Esophagus (tissue), 2 donors: ENCODE results near the gene APLP2. TPM values are rescaled to one million over a fixed set of nuclear protein-coding genes. Genes with fewer than 3 reads are reported as not detected.

ENCODE experiments used
- H3K27ac ChIP-seq, 2 donors: one replicate each; pipeline ENCODE4 v1.5.1; 2013; ENCODE audit warnings: low read depth in 2 of 2, mild to moderate bottlenecking in 2 of 2, inconsistent platforms in 1 of 2, low read length in 1 of 2, moderate library complexity in 1 of 2
- H3K27me3 ChIP-seq, 2 donors: one replicate each; pipeline ENCODE4 v1.6.1; 2013; ENCODE audit warnings: low read length in 2 of 2, control low read depth in 1 of 2, mild to moderate bottlenecking in 1 of 2; ENCODE audit not compliant: insufficient read depth in 2 of 2, control insufficient read depth in 1 of 2
- H3K36me3 ChIP-seq, 2 donors: one replicate each; pipeline ENCODE4 v1.6.1; 2013; ENCODE audit warnings: low read length in 1 of 2; ENCODE audit not compliant: control insufficient read depth in 2 of 2, insufficient read depth in 2 of 2
- H3K4me1 ChIP-seq, 2 donors: one replicate each; pipeline ENCODE4 v1.6.1; 2013; ENCODE audit warnings: low read length in 1 of 2; ENCODE audit not compliant: control insufficient read depth in 2 of 2, insufficient read depth in 2 of 2
- H3K4me3 ChIP-seq, 2 donors: one replicate each; pipeline ENCODE4 v1.5.1; 2013; ENCODE audit warnings: low read length in 2 of 2, mild to moderate bottlenecking in 2 of 2, low read depth in 1 of 2, moderate library complexity in 1 of 2
- H3K9me3 ChIP-seq, 2 donors: one replicate each; pipeline ENCODE4 v1.6.1; 2013; ENCODE audit warnings: mild to moderate bottlenecking in 2 of 2, low read depth in 1 of 2, low read length in 1 of 2, moderate library complexity in 1 of 2; ENCODE audit not compliant: control insufficient read depth in 2 of 2, insufficient read depth in 1 of 2
- WGBS, 2 donors: extraction: QIAGEN DNeasy Blood & Tissue Kit; methylation state at CpG; one replicate each; pipeline ENCODE4 v1.1.7; 2013; 5-methylcytosine and 5-hydroxymethylcytosine counted together
- polyA plus RNA-seq, 2 donors: library from polyadenylated mRNA; stranded (reverse); fragments of 200-250 nt; gene quantifications; one replicate each; pipeline ENCODE4 v1.2.3, GENCODE V29; 2013
- donor health status: healthy with polysubstance abuse.
- donor health status: Bipolar disorder and iron deficiency.

The APLP2 gene
- polyA plus RNA-seq, 2 donors: 48.9 to 80.5 TPM

DNA sequence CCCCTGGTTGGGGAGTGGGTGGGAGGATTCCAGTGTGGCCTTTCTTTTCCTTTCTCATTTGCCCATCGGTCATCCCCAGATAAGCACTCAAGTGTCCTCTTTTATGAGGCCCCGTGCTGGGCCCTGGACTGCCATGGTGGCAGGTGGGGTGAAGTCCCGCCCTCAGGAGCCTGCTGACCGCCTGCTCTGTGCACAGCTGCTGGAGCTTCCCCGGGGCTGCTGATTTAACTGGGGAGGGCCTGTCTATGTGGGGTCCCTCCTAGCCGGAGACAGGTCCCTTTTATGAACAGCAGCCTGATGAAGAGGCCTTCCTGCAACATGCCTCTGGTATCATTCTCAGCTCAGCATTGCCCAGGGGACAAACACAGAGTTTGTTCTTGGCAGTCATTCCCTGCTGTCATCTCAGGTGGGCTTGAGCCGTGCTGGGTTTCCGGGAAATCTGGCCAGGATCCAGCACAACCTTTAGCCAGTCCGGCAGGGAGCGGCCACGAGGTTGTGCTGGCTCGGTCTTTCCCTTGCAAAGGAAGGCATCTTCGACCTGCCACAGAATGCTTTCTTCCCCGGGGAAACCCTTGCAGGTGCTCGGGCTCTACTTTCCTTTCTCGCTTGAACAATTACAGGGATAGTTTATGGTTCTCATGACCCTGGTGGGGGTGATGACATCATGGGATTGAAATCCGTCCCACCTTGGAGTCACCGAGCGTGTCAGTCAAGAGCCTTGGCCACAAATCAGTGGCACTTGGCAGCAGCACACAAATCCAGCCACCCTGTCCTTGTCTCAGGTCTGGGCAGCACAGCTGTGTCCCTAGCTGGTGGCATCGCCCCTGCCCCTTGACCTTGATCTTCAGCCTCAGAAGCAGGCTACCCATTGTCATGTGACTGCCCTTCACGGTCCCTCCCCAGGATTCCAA, 110.0 kb downstream of the APLP2 start:
- Histone ChIP-seq H3K27ac (peak overlapping the region; percentile 89 to 91), H3K27me3 (no peaks in the 10 kb centered on the region), H3K36me3 (no peaks in the 10 kb centered on the region), H3K4me1 (peaks cover 0 to 30% of the 10 kb centered on the region in 2 donors), H3K4me3 (no peak overlapping the region), H3K9me3 (no peaks in the 10 kb centered on the region)
- WGBS, 2 donors: 58 to 72% methylated on average over 21 of the region's 21 CpGs

DNA sequence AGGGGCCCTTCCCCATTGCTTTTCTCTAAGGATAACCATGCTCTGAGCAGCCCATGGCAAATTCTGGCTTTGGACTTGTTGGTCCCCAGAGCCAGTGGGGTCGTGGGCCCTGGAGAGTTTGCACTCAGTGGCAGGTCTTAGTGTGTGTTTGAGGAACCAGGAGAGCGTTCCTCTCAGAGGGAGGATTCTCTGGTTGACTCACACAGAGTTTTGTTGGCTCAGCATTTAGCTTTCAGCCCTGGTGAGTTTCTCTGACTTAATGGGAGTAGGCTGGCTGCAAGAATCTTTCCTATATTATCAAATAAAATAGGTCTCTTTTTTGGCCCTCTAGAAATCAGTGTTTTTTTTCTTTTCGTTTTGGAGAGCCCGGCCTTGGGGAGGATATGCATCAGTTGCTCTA, 110.8 kb downstream of the APLP2 start:
- H3K4me1 ChIP-seq: peaks cover 0 to 30% of the 10 kb centered on the region in 2 donors
- 50 to 55% methylated on average over 4 of the region's 4 CpGs for WGBS, 2 donors
- H3K27ac ChIP-seq: peak overlapping the region; percentile 89 to 98
- no peak overlapping the region for H3K4me3 ChIP-seq
- H3K27me3 ChIP-seq: no peaks in the 10 kb centered on the region
- no peaks in the 10 kb centered on the region for H3K9me3 ChIP-seq
- H3K36me3 ChIP-seq: no peaks in the 10 kb centered on the region

DNA sequence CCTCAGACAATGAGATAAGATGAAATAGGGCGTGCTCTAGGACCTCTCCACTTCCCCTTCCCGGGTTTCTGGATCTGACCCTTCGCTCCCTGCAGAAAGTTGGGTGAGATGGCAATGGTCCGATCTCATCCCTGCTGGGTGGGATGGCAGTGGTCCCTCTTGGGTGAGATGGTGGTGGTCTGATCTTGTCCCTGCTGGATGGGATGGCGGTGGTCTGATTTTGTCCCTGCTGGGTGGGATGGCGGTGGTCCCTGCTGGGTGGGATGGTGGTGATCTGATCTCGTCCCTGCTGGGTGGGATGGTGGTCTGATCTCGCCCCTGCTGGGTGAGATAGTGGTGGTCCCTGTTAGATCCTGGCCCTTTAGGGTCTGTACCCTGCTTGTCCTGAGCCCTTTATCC, 111.2 kb downstream of the APLP2 start:
- no peak overlapping the region for H3K4me3 ChIP-seq
- H3K27ac ChIP-seq: peak overlapping the region; percentile 89 to 98
- 73 to 76% methylated on average over 8 of the region's 8 CpGs for WGBS, 2 donors
- H3K9me3 ChIP-seq: no peaks in the 10 kb centered on the region
- peaks cover 0 to 30% of the 10 kb centered on the region in 2 donors for H3K4me1 ChIP-seq
- H3K36me3 ChIP-seq: no peaks in the 10 kb centered on the region
- no peaks in the 10 kb centered on the region for H3K27me3 ChIP-seq

DNA sequence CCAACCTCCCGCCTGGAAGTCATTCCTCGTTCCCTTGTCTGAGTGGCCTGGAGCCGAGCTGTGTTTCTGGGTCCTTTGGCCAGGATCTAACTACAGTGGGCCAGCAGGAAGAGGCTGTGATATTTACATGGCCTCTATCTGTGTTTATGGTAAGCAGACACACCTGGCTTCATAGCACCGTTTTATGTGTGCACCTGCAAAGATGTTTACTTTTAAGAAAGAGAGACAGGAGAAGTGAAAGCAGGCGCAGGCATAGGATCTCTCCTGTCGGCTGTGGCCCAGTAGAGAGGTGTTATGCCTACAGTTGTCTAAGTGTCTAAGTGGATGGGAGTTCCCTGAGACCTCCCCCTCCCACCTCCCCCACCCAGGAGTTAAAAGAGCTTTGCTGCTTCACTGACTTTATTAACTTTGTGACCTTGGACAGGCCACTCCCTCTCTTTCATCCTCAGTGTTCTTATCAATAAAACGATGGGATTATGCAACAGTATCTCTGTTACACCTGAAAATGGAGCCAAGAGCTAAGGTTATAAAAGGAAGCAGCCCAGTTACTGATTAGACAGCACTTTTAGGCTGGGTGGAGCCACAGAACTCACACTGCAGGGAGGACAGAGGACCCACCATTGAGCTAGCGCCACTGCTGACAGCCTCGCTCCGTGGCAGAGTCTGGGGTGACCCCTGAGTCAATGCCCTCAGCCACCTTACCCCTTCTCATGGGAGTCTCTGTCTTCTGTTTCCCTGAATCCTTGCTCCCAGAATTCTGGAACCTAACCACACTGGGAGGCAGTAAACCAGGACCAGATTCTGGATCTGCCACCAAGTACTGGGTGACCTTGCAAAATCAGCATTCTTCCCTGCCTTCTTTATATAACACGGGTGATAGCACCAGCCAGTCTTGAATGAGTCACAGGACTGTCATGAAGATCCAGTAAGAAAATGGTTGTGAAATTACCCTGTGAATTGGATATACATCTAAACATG, 111.9 kb downstream of the APLP2 start:
- H3K36me3 ChIP-seq: no peaks in the 10 kb centered on the region
- WGBS, 2 donors: 46 to 48% methylated on average over 11 of the region's 11 CpGs
- no peaks in the 10 kb centered on the region for H3K27me3 ChIP-seq
- H3K4me3 ChIP-seq: no peak overlapping the region
- no peaks in the 10 kb centered on the region for H3K9me3 ChIP-seq
- peak overlapping the region; percentile 89 to 98 for H3K27ac ChIP-seq
- peaks cover 0 to 30% of the 10 kb centered on the region in 2 donors for H3K4me1 ChIP-seq

DNA sequence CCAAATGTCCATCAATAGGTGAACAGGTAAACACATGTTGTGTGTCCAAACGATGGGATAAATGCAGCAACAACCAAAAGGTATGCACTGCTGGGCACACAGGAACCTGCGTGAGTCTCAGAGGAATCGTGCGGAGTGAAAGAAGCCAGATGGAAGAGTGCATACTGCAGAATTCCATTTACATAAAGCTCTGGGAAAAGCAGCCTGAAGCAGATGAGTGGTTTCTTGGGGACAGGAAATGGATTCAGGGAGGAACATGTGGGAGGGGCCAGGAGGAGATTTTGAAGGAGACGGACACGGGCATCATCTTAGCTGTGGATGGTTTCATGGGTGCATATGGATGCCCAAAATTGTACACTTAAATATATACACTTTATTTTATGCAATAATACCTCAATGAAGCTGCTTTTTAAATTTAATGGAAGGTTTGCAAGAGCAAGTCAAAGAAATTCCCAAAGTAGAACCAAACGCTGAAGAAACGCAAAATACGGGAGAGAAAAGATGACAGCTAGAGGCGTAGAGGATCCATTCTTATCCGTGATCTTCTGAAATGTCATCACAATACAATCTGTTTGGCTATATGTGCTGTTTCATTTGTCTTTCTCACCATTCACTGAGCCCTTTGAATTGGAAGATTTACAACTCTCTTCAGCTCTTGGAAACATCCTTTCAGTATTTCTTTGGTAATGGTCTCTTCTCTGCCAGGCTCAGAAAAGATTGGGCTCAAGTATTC, 114.3 kb downstream of the APLP2 start:
- 83 to 84% methylated on average over 11 of the region's 11 CpGs for WGBS, 2 donors
- H3K4me3 ChIP-seq: no peak overlapping the region
- no peaks in the 10 kb centered on the region for H3K27me3 ChIP-seq
- no peak overlapping the region for H3K27ac ChIP-seq
- H3K9me3 ChIP-seq: no peaks in the 10 kb centered on the region
- H3K4me1 ChIP-seq: peaks cover 7 to 29% of the 10 kb centered on the region in 2 donors
- peaks cover 0 to 8% of the 10 kb centered on the region in 2 donors for H3K36me3 ChIP-seq

DNA sequence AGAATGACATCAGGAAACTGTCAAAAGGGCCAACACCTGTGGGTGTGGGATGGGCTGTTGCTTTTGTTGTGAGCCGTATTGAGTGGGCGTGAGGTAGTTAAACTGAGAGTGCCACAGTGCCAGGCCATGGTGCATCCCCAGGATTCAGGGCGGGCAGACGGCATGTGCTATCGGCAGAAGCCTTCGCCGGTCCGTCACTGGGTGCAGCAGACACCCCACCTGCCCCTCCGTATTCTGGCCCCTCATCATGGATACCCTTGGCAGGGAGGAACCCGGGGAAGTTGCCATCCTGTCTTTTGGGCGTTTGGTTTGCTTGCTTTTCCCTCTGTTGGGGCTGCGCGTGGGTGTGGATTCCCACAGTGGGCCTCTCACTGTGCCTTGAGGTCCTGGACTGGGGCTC, 117.4 kb downstream of the APLP2 start:
- H3K27ac ChIP-seq: no peak overlapping the region
- H3K9me3 ChIP-seq: no peaks in the 10 kb centered on the region
- peaks cover 0 to 22% of the 10 kb centered on the region in 2 donors for H3K36me3 ChIP-seq
- H3K4me1 ChIP-seq: peaks cover 7 to 15% of the 10 kb centered on the region in 2 donors
- no peaks in the 10 kb centered on the region for H3K27me3 ChIP-seq
- 90 to 91% methylated on average over 13 of the region's 13 CpGs for WGBS, 2 donors
- no peak overlapping the region for H3K4me3 ChIP-seq

DNA sequence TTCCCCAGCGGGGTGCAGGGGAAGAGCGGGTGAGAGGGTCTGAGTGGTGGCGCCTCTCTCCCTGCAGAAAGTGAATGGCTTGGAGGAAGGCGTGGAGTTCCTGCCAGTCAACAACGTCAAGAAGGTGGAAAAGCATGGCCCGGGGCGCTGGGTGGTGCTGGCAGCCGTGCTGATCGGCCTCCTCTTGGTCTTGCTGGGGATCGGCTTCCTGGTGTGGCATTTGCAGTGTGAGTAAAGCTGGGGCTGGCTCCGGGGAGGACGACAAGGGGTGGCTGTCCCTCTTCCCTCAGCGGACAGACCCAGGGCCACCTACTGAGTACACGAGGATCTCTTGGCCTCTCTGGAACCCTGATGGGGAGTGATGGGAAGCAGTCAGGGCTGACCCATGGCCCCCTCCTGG, 118.4 kb downstream of the APLP2 start:
- Histone ChIP-seq H3K9me3 (no peaks in the 10 kb centered on the region), H3K36me3 (peaks cover 0 to 23% of the 10 kb centered on the region in 2 donors), H3K4me3 (no peak overlapping the region), H3K27me3 (no peaks in the 10 kb centered on the region), H3K4me1 (peaks cover 7 to 15% of the 10 kb centered on the region in 2 donors), H3K27ac (no peak overlapping the region)
- whole genome bisulfite sequencing, 2 donors: 66 to 72% methylated on average over 14 of the region's 14 CpGs

DNA sequence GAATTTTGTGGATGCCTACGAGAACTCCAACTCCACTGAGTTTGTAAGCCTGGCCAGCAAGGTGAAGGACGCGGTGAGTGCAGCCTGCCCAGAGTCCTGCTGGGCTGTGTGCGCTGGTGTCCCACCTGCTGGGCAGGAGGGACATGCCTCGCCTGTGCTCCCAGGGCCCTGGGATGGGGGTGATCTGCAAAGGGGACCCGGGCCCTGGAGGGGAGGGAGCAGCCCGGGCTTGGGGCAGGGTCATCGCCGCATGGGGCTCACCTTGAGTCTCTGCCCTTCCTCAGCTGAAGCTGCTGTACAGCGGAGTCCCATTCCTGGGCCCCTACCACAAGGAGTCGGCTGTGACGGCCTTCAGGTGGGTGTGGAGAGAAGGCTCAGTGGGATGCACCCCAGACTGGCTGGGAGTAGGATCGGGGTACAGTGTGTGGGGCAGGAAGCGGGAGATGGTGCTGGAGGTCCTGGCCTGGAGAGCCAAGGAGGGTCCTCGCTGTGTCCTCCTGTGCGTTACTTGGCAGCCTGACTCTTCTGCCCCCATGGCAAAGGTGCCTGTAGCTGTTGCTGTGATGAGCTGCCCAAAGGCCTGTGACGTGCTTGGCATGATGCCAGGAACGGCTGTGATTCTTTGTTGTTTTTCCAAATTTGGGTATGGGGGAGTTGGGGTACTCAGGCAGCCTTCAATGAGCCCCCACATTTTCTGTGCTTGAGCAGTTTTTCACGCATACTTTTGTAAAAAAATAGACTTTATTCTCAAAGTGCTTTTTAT, 119.1 kb downstream of the APLP2 start:
- H3K4me1 ChIP-seq: peaks cover 7 to 15% of the 10 kb centered on the region in 2 donors
- H3K27ac ChIP-seq: no peak overlapping the region
- peaks cover 0 to 25% of the 10 kb centered on the region in 2 donors for H3K36me3 ChIP-seq
- H3K9me3 ChIP-seq: no peaks in the 10 kb centered on the region
- no peak overlapping the region for H3K4me3 ChIP-seq
- 84 to 86% methylated on average over 18 to 19 of the region's 19 CpGs for WGBS, 2 donors
- H3K27me3 ChIP-seq: no peaks in the 10 kb centered on the region
